Stimulated activated naive CD8-positive, alpha-beta T cell treated with anti-CD3 and anti-CD28 coated beads, Interleukin-15, Interleukin-2, amounts not matched to agents 100 ng/mL and 50 ng/mL, for 24 hours (primary cell): Measurements from ENCODE around the gene P2RX7.
"Not testable (repeated sequence)": the region's sequence is repeated elsewhere in the genome, so short reads cannot be mapped to it uniquely, and the experiment has no call there.

ENCODE experiments used
- H3K27ac Mint-ChIP-seq: one replicate; pipeline ENCODE4 v1.8.0; 2021; ENCODE audit warnings: mild to moderate bottlenecking, mixed read lengths
- H3K27me3 Mint-ChIP-seq: one replicate; pipeline ENCODE4 v1.8.0; 2021; ENCODE audit warnings: mixed read lengths
- H3K36me3 Mint-ChIP-seq: one replicate; pipeline ENCODE4 v1.8.0; 2021; ENCODE audit warnings: low read depth, mixed read lengths
- H3K4me1 Mint-ChIP-seq: one replicate; pipeline ENCODE4 v1.8.0; 2021; ENCODE audit warnings: low read depth, mixed read lengths
- H3K4me3 Mint-ChIP-seq: one replicate; pipeline ENCODE4 v1.8.0; 2021; ENCODE audit warnings: mild to moderate bottlenecking, mixed read lengths
- H3K9me3 Mint-ChIP-seq: one replicate; pipeline ENCODE4 v1.8.0; 2021; ENCODE audit warnings: mixed read lengths

P2RX7 gene

GRCh38 chr12:121214166-121214777 is 81.6 kb downstream of the P2RX7 start:
- H3K9me3 Mint-ChIP-seq, result no peaks in the 10 kb centered on the region
- peaks cover 11% of the 10 kb centered on the region for H3K36me3 Mint-ChIP-seq
- H3K27me3 Mint-ChIP-seq, result no peaks in the 10 kb centered on the region
- peaks cover 53% of the 10 kb centered on the region for H3K4me1 Mint-ChIP-seq
- H3K27ac Mint-ChIP-seq, result peak overlapping the region; percentile 57
- H3K4me3 Mint-ChIP-seq, result peak overlapping the region; percentile 0

- Mint-ChIP-seq H3K27ac (peak overlapping the region; percentile 57), H3K36me3 (peaks cover 11% of the 10 kb centered on the region)
These were observed 82.4 kb downstream of the P2RX7 start for GRCh38 chr12:121214855-121215745.

GRCh38 chr12:121216102-121216501 is 83.4 kb downstream of the P2RX7 start:
- no peaks in the 10 kb centered on the region for H3K9me3 Mint-ChIP-seq
- H3K36me3 Mint-ChIP-seq, result peaks cover 11% of the 10 kb centered on the region
- H3K4me1 Mint-ChIP-seq, result peaks cover 44% of the 10 kb centered on the region
- H3K27me3 Mint-ChIP-seq, result no peaks in the 10 kb centered on the region
- peak overlapping the region; percentile 17 for H3K27ac Mint-ChIP-seq
- no peak overlapping the region for H3K4me3 Mint-ChIP-seq

More at GRCh38 chr12:121214855-121215745, 82.4 kb downstream of the P2RX7 start:
- Mint-ChIP-seq H3K9me3 (no peaks in the 10 kb centered on the region), H3K27me3 (no peaks in the 10 kb centered on the region), H3K4me1 (peaks cover 50% of the 10 kb centered on the region), H3K4me3 (peak overlapping the region; percentile 0)

- H3K4me1 Mint-ChIP-seq, result peaks cover 36% of the 10 kb centered on the region
- H3K9me3 Mint-ChIP-seq, result no peaks in the 10 kb centered on the region
- H3K36me3 Mint-ChIP-seq, result peaks cover 17% of the 10 kb centered on the region
- H3K27me3 Mint-ChIP-seq, result no peaks in the 10 kb centered on the region
- H3K27ac Mint-ChIP-seq, result no peak overlapping the region
- no peak overlapping the region for H3K4me3 Mint-ChIP-seq
These were observed 84.4 kb downstream of the P2RX7 start for GRCh38 chr12:121217063-121217462.

- Mint-ChIP-seq H3K27me3 (no peaks in the 10 kb centered on the region), H3K9me3 (no peaks in the 10 kb centered on the region), H3K4me1 (peaks cover 36% of the 10 kb centered on the region), H3K27ac (no peak overlapping the region), H3K4me3 (no peak overlapping the region), H3K36me3 (peaks cover 19% of the 10 kb centered on the region)
These were observed 85.1 kb downstream of the P2RX7 start for GRCh38 chr12:121217761-121218160.

- Mint-ChIP-seq H3K9me3 (no peaks in the 10 kb centered on the region), H3K36me3 (peaks cover 20% of the 10 kb centered on the region), H3K27ac (peak overlapping the region; percentile 70), H3K4me1 (peaks cover 36% of the 10 kb centered on the region), H3K4me3 (no peak overlapping the region), H3K27me3 (no peaks in the 10 kb centered on the region)
These were observed 86.1 kb downstream of the P2RX7 start for GRCh38 chr12:121218588-121219352.

GRCh38 chr12:121219353-121219986 is 86.8 kb downstream of the P2RX7 start:
- no peak overlapping the region for H3K4me3 Mint-ChIP-seq
- no peaks in the 10 kb centered on the region for H3K27me3 Mint-ChIP-seq
- no peak overlapping the region for H3K27ac Mint-ChIP-seq
- H3K36me3 Mint-ChIP-seq, result peaks cover 16% of the 10 kb centered on the region
- no peaks in the 10 kb centered on the region for H3K9me3 Mint-ChIP-seq
- peaks cover 36% of the 10 kb centered on the region for H3K4me1 Mint-ChIP-seq

- Mint-ChIP-seq H3K4me3 (no peak overlapping the region), H3K27ac (no peak overlapping the region), H3K4me1 (peaks cover 37% of the 10 kb centered on the region), H3K27me3 (no peaks in the 10 kb centered on the region), H3K36me3 (peaks cover 17% of the 10 kb centered on the region), H3K9me3 (no peaks in the 10 kb centered on the region)
These were observed 90.2 kb downstream of the P2RX7 start for GRCh38 chr12:121222847-121223246.

- Mint-ChIP-seq H3K4me1 (peaks cover 37% of the 10 kb centered on the region), H3K27ac (peak overlapping the region; percentile 36), H3K9me3 (no peaks in the 10 kb centered on the region), H3K36me3 (peaks cover 19% of the 10 kb centered on the region), H3K4me3 (peak overlapping the region; percentile 31), H3K27me3 (no peaks in the 10 kb centered on the region)
These were observed 90.9 kb downstream of the P2RX7 start for GRCh38 chr12:121223292-121224285.

- H3K36me3 Mint-ChIP-seq, result peaks cover 25% of the 10 kb centered on the region
- no peaks in the 10 kb centered on the region for H3K27me3 Mint-ChIP-seq
- no peaks in the 10 kb centered on the region for H3K9me3 Mint-ChIP-seq
- peaks cover 37% of the 10 kb centered on the region for H3K4me1 Mint-ChIP-seq
- peak overlapping the region; percentile 33 for H3K4me3 Mint-ChIP-seq
- peak overlapping the region; percentile 71 for H3K27ac Mint-ChIP-seq
These were observed 91.9 kb downstream of the P2RX7 start for GRCh38 chr12:121224591-121224990.

- Mint-ChIP-seq H3K27me3 (no peaks in the 10 kb centered on the region), H3K9me3 (no peaks in the 10 kb centered on the region), H3K36me3 (peaks cover 28% of the 10 kb centered on the region), H3K27ac (no peak overlapping the region), H3K4me3 (no peak overlapping the region), H3K4me1 (peaks cover 37% of the 10 kb centered on the region)
These were observed 93.7 kb downstream of the P2RX7 start for GRCh38 chr12:121226399-121226798.

- H3K27me3 Mint-ChIP-seq, H3K27ac Mint-ChIP-seq, H3K9me3 Mint-ChIP-seq, H3K4me3 Mint-ChIP-seq: not testable (repeated sequence)
- Mint-ChIP-seq H3K36me3 (peaks cover 24% of the 10 kb centered on the region), H3K4me1 (peaks cover 37% of the 10 kb centered on the region)
These were observed 94.2 kb downstream of the P2RX7 start for GRCh38 chr12:121226871-121227270.

GRCh38 chr12:121227294-121227693 is 94.6 kb downstream of the P2RX7 start:
- Mint-ChIP-seq H3K36me3 (peaks cover 22% of the 10 kb centered on the region), H3K4me1 (peaks cover 37% of the 10 kb centered on the region), H3K9me3 (no peaks in the 10 kb centered on the region), H3K27me3 (no peaks in the 10 kb centered on the region), H3K27ac (no peak overlapping the region), H3K4me3 (no peak overlapping the region)
